OCI-LY1 (cell line): ENCODE measurements around the gene FANCD2OS.

Source experiments
- EZH2 ChIP-seq: fragments of 200-600 bp; sonication (generic), shearing (Covaris generic); IDR thresholded peaks from 2 replicates; pipeline ENCODE4 v1.8.0; 2017; ENCODE audit warnings: borderline replicate concordance, mixed run types, mild to moderate bottlenecking, antibody characterized with exemption, low read length, moderate library complexity, mixed read lengths
- TF ChIP-seq, protein P1 (sequence below): fragments of 200-600 bp; sonication (generic), shearing (Covaris generic); IDR thresholded peaks from 2 replicates; pipeline ENCODE4 v1.5.1; 2017; ENCODE audit warnings: mild to moderate bottlenecking, antibody characterized with exemption, low read length, moderate library complexity, mixed read lengths

DNA sequence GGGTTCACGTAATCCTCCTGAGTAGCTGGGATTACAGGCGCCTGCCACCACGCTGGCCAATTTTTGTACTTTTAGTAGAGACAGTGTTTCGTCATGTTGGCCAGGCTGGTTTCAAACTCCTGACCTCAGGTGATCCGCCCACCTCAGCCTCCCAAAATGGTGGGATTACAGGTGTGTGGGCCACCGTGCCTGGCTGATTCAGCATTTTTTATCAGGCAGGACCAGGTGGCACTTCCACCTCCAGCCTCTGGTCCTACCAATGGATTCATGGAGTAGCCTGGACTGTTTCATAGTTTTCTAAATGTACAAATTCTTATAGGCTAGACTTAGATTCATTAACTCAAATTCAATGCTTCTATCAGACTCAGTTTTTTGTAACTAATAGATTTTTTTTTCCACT lies 42.9 kb upstream of the FANCD2OS start:
- TF ChIP-seq, protein P1, sequence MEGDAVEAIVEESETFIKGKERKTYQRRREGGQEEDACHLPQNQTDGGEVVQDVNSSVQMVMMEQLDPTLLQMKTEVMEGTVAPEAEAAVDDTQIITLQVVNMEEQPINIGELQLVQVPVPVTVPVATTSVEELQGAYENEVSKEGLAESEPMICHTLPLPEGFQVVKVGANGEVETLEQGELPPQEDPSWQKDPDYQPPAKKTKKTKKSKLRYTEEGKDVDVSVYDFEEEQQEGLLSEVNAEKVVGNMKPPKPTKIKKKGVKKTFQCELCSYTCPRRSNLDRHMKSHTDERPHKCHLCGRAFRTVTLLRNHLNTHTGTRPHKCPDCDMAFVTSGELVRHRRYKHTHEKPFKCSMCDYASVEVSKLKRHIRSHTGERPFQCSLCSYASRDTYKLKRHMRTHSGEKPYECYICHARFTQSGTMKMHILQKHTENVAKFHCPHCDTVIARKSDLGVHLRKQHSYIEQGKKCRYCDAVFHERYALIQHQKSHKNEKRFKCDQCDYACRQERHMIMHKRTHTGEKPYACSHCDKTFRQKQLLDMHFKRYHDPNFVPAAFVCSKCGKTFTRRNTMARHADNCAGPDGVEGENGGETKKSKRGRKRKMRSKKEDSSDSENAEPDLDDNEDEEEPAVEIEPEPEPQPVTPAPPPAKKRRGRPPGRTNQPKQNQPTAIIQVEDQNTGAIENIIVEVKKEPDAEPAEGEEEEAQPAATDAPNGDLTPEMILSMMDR: no peak
- TF ChIP-seq EZH2: no peak
